GM21737 (cell line): ENCODE data around the gene FGGY.

Source experiments
- ATAC-seq: cut with Tn5 transposase; IDR thresholded peaks from one replicate; pipeline ENCODE4 v1.9.1; 2021; ENCODE audit warnings: mild to moderate bottlenecking, moderate library complexity; ENCODE audit not compliant: unreplicated experiment

FGGY gene

DNA sequence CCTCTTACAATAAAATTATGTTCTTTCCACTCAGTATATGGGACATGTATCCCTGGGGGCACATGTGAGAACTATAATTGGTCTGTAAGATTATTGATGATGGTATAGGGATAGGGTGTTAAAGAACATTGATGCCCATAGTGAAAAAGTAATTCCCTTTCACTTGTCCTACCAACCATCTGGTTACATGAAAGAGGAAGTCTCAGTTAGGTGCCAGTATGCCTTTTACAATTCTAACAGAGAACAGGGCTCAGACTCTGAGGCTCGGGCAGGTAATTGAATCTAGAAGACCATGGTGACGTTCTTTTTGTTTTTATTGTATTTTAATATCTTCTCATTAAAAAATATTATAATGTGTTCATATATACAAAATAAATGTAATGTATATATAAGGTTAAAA, 113.6 kb downstream of the FGGY start:
- no peak for ATAC-seq

- no peak for ATAC-seq
Observed at GRCh38 chr1:59411147-59411546, 114.3 kb downstream of the FGGY start.

DNA sequence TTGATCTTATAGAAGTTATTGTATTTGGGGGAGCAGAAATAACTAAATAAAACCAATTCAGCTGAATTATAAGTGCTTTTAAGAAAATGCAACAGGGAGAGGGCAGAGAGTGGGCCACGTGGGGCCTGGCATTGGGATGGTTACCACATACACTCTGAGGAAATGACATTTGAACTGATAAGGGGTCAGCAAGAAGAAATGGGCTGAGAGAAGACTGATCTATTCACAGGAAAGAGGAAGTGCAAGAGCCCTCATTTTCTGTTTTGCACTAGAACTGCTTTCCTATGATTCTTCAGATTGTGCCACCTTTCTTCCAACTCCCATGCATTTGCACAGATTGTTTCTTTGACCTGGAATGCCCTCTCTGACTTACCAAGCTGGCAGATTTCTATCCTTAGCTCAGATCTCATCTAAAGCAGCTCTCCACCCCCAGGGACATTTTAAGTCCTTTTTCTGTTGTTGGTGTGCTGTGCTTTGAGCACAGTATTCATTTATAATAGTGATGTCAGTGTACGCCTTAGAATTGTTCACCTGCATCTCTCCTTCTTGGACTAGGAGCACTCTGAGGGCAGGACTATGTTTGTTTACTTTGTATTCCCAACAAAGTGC, 115.9 kb downstream of the FGGY start:
- ATAC-seq: no peak

GRCh38 chr1:59413327-59413720, 116.4 kb downstream of the FGGY start:
- ATAC-seq: no peak

DNA sequence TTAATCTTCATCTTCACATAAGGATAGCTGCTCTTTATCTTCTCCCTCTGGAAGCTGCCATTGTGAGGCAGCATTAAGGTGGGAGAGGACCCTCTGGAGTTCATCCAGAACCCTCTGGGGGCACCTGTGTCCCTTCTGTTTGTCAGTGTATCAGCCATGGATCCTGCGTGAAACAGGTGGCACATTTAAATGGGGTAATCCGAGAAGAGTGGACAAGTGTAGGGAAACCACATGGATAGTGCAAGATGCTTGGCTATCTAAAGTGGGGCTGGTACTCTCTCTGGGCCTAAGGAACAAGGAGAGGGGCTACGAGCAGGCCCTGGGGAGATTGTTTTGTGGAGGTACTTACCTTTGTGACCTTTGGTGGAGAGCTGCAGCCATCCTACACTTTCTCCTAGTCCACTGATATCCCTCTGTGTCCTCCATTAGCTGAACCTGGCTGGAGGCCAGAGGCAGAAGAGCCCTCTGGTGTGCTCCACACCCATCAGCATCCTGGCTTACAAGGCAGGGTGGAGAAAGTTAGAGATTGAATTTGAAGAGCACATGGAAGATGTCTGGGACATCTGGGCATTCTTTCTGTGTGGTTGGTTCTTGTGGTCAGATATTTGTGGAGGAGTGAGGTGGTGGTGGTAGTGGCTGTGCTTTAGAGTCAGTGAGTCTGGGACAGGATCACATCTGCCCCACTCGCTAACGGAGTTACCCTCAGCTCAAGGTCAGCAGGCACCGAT, 117.7 kb downstream of the FGGY start:
- no peak for ATAC-seq

GRCh38 chr1:59415286-59415850, 118.5 kb downstream of the FGGY start:
- no peak for ATAC-seq

DNA sequence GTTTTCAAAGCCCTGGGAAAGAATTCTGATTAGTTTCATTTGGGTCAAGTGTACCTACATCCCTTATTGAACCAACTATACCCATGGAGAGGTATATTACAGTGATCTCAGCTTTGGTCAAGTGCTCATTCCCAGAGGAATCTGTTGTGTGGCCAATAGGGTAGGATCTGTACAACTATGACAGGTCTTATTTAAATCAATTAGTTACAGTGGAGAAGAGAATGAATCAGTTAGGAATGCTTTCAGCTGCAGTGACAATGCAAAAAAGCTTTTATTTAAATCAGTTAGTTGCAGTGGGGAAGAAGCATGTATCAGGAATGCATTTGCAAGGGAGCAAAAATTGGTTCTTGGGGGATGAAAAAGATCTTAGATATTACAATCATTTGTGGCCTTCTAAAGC, 119.0 kb downstream of the FGGY start:
- ATAC-seq: no peak

GRCh38 chr1:59417406-59417805, 120.5 kb downstream of the FGGY start:
- ATAC-seq: no peak

DNA sequence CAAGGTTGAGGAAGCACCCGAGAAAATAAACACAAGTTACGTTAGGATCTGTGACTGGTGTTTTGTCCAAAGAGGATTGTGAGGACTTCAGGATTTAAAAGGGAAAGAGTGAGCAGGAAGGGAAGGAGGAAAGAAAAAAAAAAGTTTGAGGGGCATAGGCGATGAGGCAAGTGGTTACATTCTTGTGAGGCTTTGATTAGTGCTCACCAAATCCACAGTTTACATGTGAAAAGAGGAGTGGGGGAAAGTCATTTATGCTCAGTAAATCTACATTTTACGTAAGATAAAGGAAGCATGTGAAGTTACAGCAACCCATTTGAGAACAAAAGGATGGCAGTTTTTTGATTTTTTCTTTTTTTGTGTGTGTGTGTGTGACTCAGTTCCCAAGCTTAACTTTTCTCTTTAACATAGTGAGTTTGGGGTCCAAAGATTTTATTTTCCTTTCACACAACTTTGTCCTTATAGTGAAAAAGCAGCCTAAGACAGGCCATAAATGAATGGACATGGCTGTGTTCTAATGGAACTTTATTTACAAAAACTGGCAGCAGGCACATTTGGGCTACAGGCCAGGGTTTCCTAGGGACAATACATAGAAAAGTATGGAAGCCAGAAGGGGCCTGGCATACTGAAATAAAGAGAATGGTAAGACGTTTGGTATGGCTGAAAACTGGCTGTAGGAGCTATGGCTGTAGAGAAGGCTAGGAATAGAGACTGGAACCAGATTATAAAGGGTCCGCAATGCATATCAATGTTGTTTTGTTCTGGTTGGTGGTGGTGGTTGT, 121.7 kb downstream of the FGGY start:
- ATAC-seq: no peak

GRCh38 chr1:59419361-59420140, 122.7 kb downstream of the FGGY start:
- no peak for ATAC-seq

GRCh38 chr1:59421232-59421920, 124.5 kb downstream of the FGGY start:
- ATAC-seq: no peak

DNA sequence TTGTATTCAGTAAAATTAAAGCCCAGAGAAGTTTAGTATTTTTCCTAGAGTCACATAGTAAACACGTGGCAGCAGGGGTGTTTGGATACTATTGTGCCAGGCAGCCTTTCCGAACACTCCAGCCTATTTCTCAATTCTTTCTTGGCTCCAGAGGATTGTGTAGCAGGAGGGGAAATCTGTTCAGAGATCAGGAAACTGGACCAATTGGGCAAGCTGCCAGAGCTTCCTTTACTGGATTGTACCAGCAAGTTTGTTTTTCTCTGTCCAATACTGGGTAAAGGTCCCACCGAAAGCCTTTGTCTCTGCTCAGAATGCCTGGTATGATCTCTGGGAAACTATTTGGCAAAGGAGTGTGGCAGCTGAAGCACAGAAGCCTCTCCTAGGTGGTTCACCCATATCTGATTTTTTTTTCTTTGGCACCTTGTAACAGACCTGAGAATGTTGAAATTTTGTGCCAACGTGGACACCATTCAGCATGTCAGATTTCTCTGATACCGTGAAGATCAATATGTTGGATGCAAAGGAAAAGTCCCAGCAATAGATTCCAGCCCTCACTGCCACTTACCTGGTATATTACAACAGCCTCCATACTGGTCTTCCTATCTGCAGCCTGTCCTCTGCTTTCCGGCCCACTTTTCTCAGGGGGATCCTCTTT, 126.2 kb downstream of the FGGY start:
- ATAC-seq: no peak

DNA sequence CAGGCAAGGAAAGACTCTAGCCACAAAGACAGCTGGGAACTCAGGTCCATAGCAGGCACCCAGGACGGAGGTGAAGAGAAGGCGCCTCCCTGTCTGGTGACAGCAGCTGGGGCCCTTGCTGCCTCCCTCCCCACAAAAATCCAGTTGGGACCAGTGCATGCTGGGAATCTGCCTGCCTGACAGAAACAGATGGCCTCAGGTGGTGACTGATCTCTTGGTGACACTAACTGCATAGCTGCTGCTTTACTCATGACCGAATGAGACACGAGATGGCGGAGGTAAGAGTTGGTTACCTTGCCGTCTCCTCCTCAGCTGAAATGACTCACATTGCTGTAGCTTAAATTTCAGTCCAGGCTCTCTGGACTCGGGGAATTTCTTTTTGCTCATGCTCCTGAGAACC, 130.3 kb downstream of the FGGY start:
- ATAC-seq: no peak

- no peak for ATAC-seq
Observed at GRCh38 chr1:59427784-59428183, 130.9 kb downstream of the FGGY start.

- ATAC-seq: no peak
Observed at GRCh38 chr1:59428828-59429227, 131.9 kb downstream of the FGGY start.

DNA sequence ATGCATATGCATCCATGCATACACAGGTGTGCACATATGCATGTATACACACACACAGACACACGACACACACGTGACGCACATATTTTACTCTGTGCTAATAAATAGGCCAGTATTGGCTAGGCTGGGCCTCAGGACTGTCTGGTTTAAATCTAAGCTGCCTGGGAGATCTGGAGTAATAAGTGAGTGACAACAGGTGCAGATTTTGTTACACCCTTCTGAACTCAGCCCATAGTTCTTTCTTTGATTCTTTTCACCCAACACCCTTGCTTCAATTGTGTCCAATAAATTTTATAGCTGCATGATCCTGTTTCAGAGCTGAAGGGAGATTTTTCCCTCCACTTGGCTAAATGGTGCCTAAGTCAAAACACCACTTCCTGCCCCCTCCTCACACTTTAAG, 132.8 kb downstream of the FGGY start:
- no peak for ATAC-seq

DNA sequence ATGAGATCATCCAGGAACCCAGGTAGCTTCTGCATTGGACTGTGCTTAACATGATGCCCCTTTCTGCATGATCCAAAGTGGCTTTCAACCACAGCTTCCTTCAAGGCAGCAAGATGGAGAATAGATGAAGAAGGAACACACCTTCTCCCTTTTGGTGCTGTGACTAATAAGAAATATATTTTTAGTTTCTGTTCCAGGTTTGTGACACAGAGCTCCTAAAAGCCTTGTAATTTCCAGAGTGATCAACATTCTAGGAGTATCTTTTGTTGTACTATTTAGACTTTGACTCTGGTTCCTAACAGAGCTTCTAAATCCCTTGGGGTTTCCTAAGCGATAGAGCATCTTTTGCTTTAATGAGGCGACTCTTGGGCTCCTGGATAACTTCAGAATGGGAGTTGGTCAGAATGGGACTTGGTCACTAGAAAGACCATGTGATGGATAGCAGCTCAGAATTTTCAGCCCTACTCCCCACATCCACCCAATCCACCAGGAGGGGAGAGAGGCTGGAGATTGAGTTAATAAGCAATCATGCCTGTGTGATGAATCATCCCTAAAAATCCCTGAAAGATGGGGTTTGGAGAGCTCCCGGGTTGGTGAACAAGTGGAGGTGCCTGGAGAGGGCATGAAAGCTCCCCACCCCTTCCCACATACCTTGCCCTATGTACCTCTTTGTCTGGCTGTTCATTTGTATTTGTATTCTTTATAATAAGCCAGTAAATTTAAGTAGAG, 134.8 kb downstream of the FGGY start:
- ATAC-seq: no peak

DNA sequence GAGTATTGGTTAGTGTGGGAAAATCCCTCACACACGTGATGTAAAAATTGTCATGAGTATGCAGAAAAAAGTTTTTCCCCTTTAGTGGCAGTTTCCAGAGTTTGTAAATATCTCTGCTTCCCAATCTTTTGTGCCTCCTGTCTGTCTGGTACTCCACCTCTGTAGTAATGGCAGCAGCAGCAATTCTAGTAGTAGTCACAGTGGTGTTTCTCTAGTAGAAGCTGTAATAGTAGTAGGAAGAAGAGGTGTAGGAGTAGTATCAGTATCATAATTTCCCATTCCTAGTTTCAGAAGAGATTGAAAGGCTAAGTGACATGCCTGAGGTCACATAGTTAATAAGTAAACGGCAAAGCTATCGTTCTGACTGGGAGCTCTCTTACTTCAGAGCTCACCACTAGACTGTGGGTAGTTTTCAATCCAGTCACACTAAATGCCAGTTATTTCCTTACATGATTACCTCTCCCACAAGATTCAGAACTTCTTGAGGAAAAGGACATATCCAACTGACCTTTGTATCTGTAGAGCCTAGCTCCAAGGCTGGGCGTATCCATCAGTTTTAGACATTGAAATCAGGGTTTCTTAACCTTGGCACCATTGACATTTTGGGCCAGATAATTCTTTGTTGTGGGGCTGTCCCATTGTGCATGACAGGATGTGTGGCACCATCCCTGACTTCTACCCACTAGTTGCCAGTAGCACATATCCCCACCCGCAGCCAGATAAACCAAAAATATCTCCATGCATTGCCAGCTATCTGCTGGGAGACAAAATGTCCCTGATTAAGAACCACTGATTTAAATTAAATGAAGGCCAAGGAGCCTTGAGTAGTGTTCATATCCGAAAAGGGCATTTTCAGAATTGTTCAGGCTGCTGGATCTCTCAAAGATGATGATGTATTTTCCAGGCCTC, 135.9 kb downstream of the FGGY start:
- ATAC-seq: peak; percentile 97
